ENCODE results near the gene LRCH4.
"Not testable (repeated sequence)": the region's sequence is repeated elsewhere in the genome, so short reads cannot be mapped to it uniquely, and the experiment has no call there.

The LRCH4 gene

DNA sequence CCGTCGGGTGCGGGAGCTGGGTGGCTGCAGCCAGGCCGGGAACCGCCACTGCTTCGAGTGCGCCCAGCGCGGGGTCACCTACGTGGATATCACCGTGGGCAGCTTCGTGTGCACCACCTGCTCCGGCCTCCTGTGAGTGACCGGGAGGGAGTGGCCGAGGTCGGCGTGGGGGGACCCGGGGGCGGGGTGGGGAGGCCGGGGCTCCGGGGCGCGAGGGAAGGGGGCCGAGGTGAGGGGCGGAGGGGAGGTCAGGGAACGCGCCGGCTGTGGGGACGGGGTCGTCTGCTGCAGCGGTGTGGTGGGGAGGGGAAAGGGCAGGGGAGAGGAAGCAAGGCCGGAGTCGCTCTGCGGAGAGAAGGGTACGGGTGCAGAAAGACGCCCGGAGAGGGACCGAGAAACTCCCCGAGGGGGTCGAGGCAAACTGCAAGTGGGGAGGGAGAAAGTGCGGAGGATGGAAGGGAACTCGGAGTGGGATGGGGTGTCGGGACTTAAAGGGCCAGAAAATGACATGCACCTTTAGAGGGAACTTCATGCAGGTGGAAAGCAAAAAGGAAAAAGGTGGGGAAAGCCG lies 46.4 kb downstream of the LRCH4 start:
- TF ChIP-seq CTCF (IDR thresholded peaks at IDR 0.05; ENCODE audit: low read length, missing control alignments): no peak
- H3K4me3 ChIP-seq (replicated peaks; ENCODE audit: low read depth, low read length): peak overlapping the region; percentile 66
- no peak for DNase-seq (ENCODE audit: low read depth)

GRCh38 chr7:100538654-100539435 lies 47.1 kb downstream of the LRCH4 start, which contains the start of gene AGFG2:
AGFG2 (plus strand) TSS chr7:100539203; CDS start chr7:100539347, 144 bp downstream.
- TF ChIP-seq CTCF (IDR thresholded peaks at IDR 0.05; ENCODE audit: low read length, missing control alignments): no peak
- H3K4me3 ChIP-seq (replicated peaks; ENCODE audit: low read depth, low read length): peak within 1 kb of the TSS; percentile 66

GRCh38 chr7:100538348-100538653 lies 47.6 kb downstream of the LRCH4 start:
- DNase-seq (ENCODE audit: low read depth): no peak
- peak overlapping the region; percentile 47 for H3K4me3 ChIP-seq (replicated peaks; ENCODE audit: low read depth, low read length)
- TF ChIP-seq CTCF (IDR thresholded peaks at IDR 0.05; ENCODE audit: low read length, missing control alignments): no peak

More at GRCh38 chr7:100538654-100539435, 47.1 kb downstream of the LRCH4 start, which contains the start of gene AGFG2:
- peak; percentile 100 for DNase-seq (ENCODE audit: low read depth)

GRCh38 chr7:100536695-100537094 lies 49.2 kb downstream of the LRCH4 start:
- H3K4me3 ChIP-seq (replicated peaks; ENCODE audit: low read depth, low read length); DNase-seq (ENCODE audit: low read depth): not testable (repeated sequence)

- DNase-seq (ENCODE audit: low read depth); H3K4me3 ChIP-seq (replicated peaks; ENCODE audit: low read depth, low read length): not testable (repeated sequence)
Observed at GRCh38 chr7:100535982-100536381, 49.9 kb downstream of the LRCH4 start.

DNA sequence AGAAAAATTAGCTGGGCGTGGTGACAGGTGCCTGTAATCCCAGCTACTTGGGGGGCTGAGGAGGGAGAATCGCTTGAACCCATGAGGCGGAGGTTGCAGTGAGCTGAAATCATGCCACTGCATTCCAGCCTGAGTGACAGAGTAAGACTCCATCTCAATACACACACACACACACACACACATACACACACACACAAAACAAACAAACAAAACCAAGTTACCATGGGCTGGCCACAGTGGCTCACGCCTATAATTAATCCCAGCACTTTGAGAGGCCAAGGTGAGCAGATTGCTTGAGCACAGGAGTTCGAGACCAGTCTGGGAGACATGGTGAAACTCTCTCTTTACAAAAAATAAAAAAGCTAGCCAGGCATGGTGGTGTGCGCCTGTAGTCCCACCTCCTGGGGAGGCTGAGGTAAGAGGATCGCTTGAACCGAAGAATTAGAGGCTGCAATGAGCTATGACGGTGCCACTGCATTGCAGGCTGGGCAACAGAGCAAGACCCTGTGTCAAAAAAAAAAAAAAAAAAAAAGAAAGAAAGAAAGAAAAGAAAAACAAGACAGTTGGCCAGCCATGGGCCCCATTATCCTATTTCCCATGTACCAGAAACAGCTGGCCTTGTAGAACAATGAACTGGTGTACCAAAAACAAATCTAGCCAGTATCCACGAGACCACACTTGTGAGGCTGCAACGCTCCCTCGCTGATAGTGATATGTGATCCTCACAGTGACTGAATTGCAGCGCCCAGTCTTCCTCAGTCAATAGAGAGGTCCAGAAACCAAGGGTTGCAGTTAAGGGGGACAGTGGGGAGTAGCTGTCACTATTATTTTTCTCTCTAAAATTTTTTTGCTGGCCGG lies 53.5 kb downstream of the LRCH4 start:
- H3K4me3 ChIP-seq (replicated peaks; ENCODE audit: low read depth, low read length): no peak overlapping the region
- DNase-seq (ENCODE audit: low read depth): no peak
- no peak for TF ChIP-seq CTCF (IDR thresholded peaks at IDR 0.05; ENCODE audit: low read length, missing control alignments)

- not testable (repeated sequence) for DNase-seq (ENCODE audit: low read depth); H3K4me3 ChIP-seq (replicated peaks; ENCODE audit: low read depth, low read length)
Observed at GRCh38 chr7:100528108-100528866, 57.6 kb downstream of the LRCH4 start.
